NCI-H2107 treated with DMSO at 0.1 percent for 48 hours (cell line): Measurements from ENCODE around the gene CDK14.
"Not testable (repeated sequence)": the region's sequence is repeated elsewhere in the genome, so short reads cannot be mapped to it uniquely, and the experiment has no call there.

Experiments
- DNase-seq: peaks from one replicate; lab custom pipeline; 2025; ENCODE audit not compliant: unreplicated experiment; lab: John Stamatoyannopoulos, UW

The CDK14 gene

GRCh38 chr7:90749262-90749661 is 153.1 kb downstream of the CDK14 start:
- DNase-seq, result peak; percentile 49

GRCh38 chr7:90749774-90750173 is 153.7 kb downstream of the CDK14 start:
- DNase-seq, result no peak

- DNase-seq, result no peak
Observed at GRCh38 chr7:90751595-90751994, 155.5 kb downstream of the CDK14 start.

GRCh38 chr7:90752051-90752450 is 155.9 kb downstream of the CDK14 start:
- no peak for DNase-seq

- no peak for DNase-seq
Observed at GRCh38 chr7:90755041-90755440, 158.9 kb downstream of the CDK14 start.

- no peak for DNase-seq
Observed at GRCh38 chr7:90756366-90756765, 160.2 kb downstream of the CDK14 start.

- not testable (repeated sequence) for DNase-seq
Observed at GRCh38 chr7:90757565-90757950, 161.4 kb downstream of the CDK14 start.

GRCh38 chr7:90758933-90759562 is 162.9 kb downstream of the CDK14 start:
- DNase-seq, result no peak

GRCh38 chr7:90759710-90760109 is 163.6 kb downstream of the CDK14 start:
- no peak for DNase-seq

GRCh38 chr7:90760892-90761291 is 164.8 kb downstream of the CDK14 start:
- DNase-seq, result no peak

- DNase-seq, result no peak
Observed at GRCh38 chr7:90761584-90761983, 165.5 kb downstream of the CDK14 start.

GRCh38 chr7:90763108-90763507 is 167.0 kb downstream of the CDK14 start:
- no peak for DNase-seq

GRCh38 chr7:90764848-90765570 is 168.9 kb downstream of the CDK14 start:
- no peak for DNase-seq

- no peak for DNase-seq
Observed at GRCh38 chr7:90766814-90767564, 170.9 kb downstream of the CDK14 start.

GRCh38 chr7:90768301-90768700 is 172.2 kb downstream of the CDK14 start:
- DNase-seq, result no peak

- DNase-seq, result no peak
Observed at GRCh38 chr7:90769036-90769435, 172.9 kb downstream of the CDK14 start.

- DNase-seq, result not testable (repeated sequence)
Observed at GRCh38 chr7:90769566-90769965, 173.4 kb downstream of the CDK14 start.

GRCh38 chr7:90771281-90771680 is 175.2 kb downstream of the CDK14 start:
- DNase-seq, result no peak

- DNase-seq, result no peak
Observed at GRCh38 chr7:90772410-90772809, 176.3 kb downstream of the CDK14 start.

- DNase-seq, result no peak
Observed at GRCh38 chr7:90773269-90773668, 177.1 kb downstream of the CDK14 start.

GRCh38 chr7:90774706-90775105 is 178.6 kb downstream of the CDK14 start:
- no peak for DNase-seq

- DNase-seq, result no peak
Observed at GRCh38 chr7:90775383-90775965, 179.4 kb downstream of the CDK14 start.
